H1 (cell line): ENCODE measurements around the gene DYRK2. TPM values are rescaled to one million over a fixed set of nuclear protein-coding genes. Genes with fewer than 3 reads are reported as not detected.

Source experiments
- CTCF ChIA-PET: fragments of 300-600 bp; sonication (Branson Sonifier 250); formaldehyde crosslinking; loops from one replicate; lab custom pipeline; 2021; ENCODE audit not compliant: partially characterized antibody; lab: Charles Lee
- POLR2A ChIA-PET: fragments of 300-600 bp; sonication (Branson Sonifier 250); formaldehyde crosslinking; loops from one replicate; lab custom pipeline; 2021; ENCODE audit warnings: inconsistent platforms; ENCODE audit not compliant: partially characterized antibody; lab: Charles Lee
- DNase-seq, 2 experiments: peaks; one replicate each; pipeline versions ENCODE4 v3.0.0 to v3.0.0-alpha.2; 2010 to 2022; ENCODE audit warnings: low spot score in 2 of 2, low read depth in 1 of 2, mixed read lengths in 1 of 2
- FAIRE-seq: peaks from 2 replicates; lab custom pipeline; 2011; peaks lifted over from hg19 to GRCh38; lab: Jason Lieb, UNC
- H2AFZ ChIP-seq: 2 replicates; pipeline ENCODE4 v1.8.1; 2012; ENCODE audit warnings: low read length, inconsistent platforms
- H2AK5ac ChIP-seq: 2 replicates; pipeline ENCODE4 v1.6.1; 2013; ENCODE audit warnings: low read depth, low read length
- H2BK120ac ChIP-seq: replicated peaks from 2 replicates; pipeline ENCODE3; 2013; ENCODE audit warnings: low read depth, low read length, inconsistent platforms
- H2BK12ac ChIP-seq: 2 replicates; pipeline ENCODE4 v1.6.1; 2013; ENCODE audit warnings: low read depth, low read length
- H2BK15ac ChIP-seq: 2 replicates; pipeline ENCODE4 v1.6.1; 2013; ENCODE audit warnings: low read length
- H2BK20ac ChIP-seq: 2 replicates; pipeline ENCODE4 v1.6.1; 2013; ENCODE audit warnings: low read length
- H2BK5ac ChIP-seq: 2 replicates; pipeline ENCODE4 v1.6.1; 2013; ENCODE audit warnings: low read depth, low read length
- H3K14ac ChIP-seq: 2 replicates; pipeline ENCODE4 v1.6.1; 2013; ENCODE audit warnings: inconsistent platforms; ENCODE audit not compliant: insufficient read length
- H3K18ac ChIP-seq: 2 replicates; pipeline ENCODE4 v1.6.1; 2013; ENCODE audit warnings: low read length; ENCODE audit errors: extremely low read depth
- H3K23ac ChIP-seq: 2 replicates; pipeline ENCODE4 v1.6.1; 2013; ENCODE audit warnings: inconsistent platforms; ENCODE audit not compliant: insufficient read length
- H3K23me2 ChIP-seq: 2 replicates; pipeline ENCODE4 v1.6.1; 2013; ENCODE audit warnings: low read depth, low read length
- H3K27ac ChIP-seq: 2 replicates; pipeline ENCODE4 v1.6.1; 2011; ENCODE audit warnings: low read depth, low read length, inconsistent platforms
- H3K27me3 ChIP-seq, 4 experiments: replicated peaks in 1 of 4; 1 replicate in 1 of 4; 2 replicates in 3 of 4; pipeline versions ENCODE4 v1.6.1 to v1.8.1; 2011 to 2013; ENCODE audit warnings: low read length in 3 of 4, mild to moderate bottlenecking in 3 of 4, inconsistent platforms in 2 of 4, mixed read lengths in 2 of 4, moderate library complexity in 1 of 4; ENCODE audit not compliant: control insufficient read depth in 3 of 4, insufficient read depth in 3 of 4; ENCODE audit errors: extremely low read depth in 1 of 4
- H3K36me3 ChIP-seq, 4 experiments: 2 replicates each; pipeline versions ENCODE4 v1.6.1 to v1.8.1; 2011 to 2013; ENCODE audit warnings: mild to moderate bottlenecking in 4 of 4, low read length in 3 of 4, moderate library complexity in 2 of 4, control low read depth in 1 of 4, inconsistent platforms in 1 of 4; ENCODE audit not compliant: insufficient read depth in 4 of 4, control insufficient read depth in 2 of 4
- H3K4ac ChIP-seq: replicated peaks from 2 replicates; pipeline ENCODE3; 2013; ENCODE audit warnings: low read length, low read depth, mixed read lengths, inconsistent platforms; ENCODE audit not compliant: insufficient read length
- H3K4me1 ChIP-seq, 4 experiments: replicated peaks in 1 of 4; 1 replicate in 1 of 4; 2 replicates in 3 of 4; pipeline versions ENCODE4 v1.6.1 to v1.8.1; 2011 to 2013; ENCODE audit warnings: low read length in 3 of 4, inconsistent platforms in 2 of 4, mixed read lengths in 1 of 4; ENCODE audit not compliant: insufficient read depth in 4 of 4, control insufficient read depth in 3 of 4
- H3K4me2 ChIP-seq, 2 experiments: 2 replicates each; pipeline versions ENCODE4 v1.6.1 to v1.8.1; 2011 to 2013; ENCODE audit warnings: low read depth in 2 of 2, low read length in 2 of 2, control low read depth in 1 of 2, inconsistent platforms in 1 of 2, mild to moderate bottlenecking in 1 of 2; ENCODE audit not compliant: insufficient read depth in 1 of 2
- H3K4me3 ChIP-seq, 4 experiments: fragments of 200-600, 300-600 bp in 1 of 4; sonication (generic), shearing (Covaris generic), sonication (Bioruptor Twin) in 1 of 4; 2 replicates each; pipeline versions ENCODE4 v1.5.1 to v1.8.1; 2011 to 2016; ENCODE audit warnings: low read length in 4 of 4, low read depth in 3 of 4, control low read depth in 2 of 4, inconsistent platforms in 2 of 4, mild to moderate bottlenecking in 2 of 4, mixed read lengths in 1 of 4, moderate library complexity in 1 of 4; ENCODE audit not compliant: insufficient read depth in 2 of 4; ENCODE audit errors: extremely low read depth in 1 of 4
- H3K56ac ChIP-seq: replicated peaks from 2 replicates; pipeline ENCODE3; 2013; ENCODE audit warnings: low read depth, mild to moderate bottlenecking, mixed read lengths, low read length, inconsistent platforms; ENCODE audit not compliant: insufficient read length
- H3K79me1 ChIP-seq: 2 replicates; pipeline ENCODE4 v1.6.1; 2013; ENCODE audit warnings: low read depth, low read length, control low read depth
- H3K79me2 ChIP-seq, 2 experiments: 2 replicates each; pipeline versions ENCODE4 v1.6.1 to v1.8.1; 2012 to 2013; ENCODE audit warnings: low read length in 2 of 2, mild to moderate bottlenecking in 2 of 2, inconsistent platforms in 1 of 2; ENCODE audit not compliant: insufficient read depth in 2 of 2, control insufficient read depth in 1 of 2
- H3K9ac ChIP-seq, 4 experiments: replicated peaks in 1 of 4; 1 replicate in 1 of 4; 2 replicates in 3 of 4; pipeline versions ENCODE4 v1.6.1 to v1.8.1; 2011 to 2013; ENCODE audit warnings: low read depth in 3 of 4, low read length in 3 of 4, control low read depth in 2 of 4, mild to moderate bottlenecking in 2 of 4, moderate library complexity in 2 of 4, inconsistent platforms in 1 of 4; ENCODE audit errors: extremely low read depth in 1 of 4
- H3K9me3 ChIP-seq, 2 experiments: 2 replicates each; pipeline versions ENCODE4 v1.6.1 to v1.8.1; 2012 to 2013; ENCODE audit warnings: mild to moderate bottlenecking in 2 of 2, moderate library complexity in 2 of 2, control low read depth in 1 of 2, inconsistent platforms in 1 of 2, low read depth in 1 of 2, low read length in 1 of 2, mixed read lengths in 1 of 2; ENCODE audit not compliant: insufficient read depth in 2 of 2
- H4K20me1 ChIP-seq, 2 experiments: replicated peaks in 1 of 2; 2 replicates each; pipeline versions ENCODE3 to v1.8.1; 2011 to 2013; ENCODE audit warnings: inconsistent platforms in 2 of 2, low read length in 2 of 2, mild to moderate bottlenecking in 1 of 2; ENCODE audit not compliant: insufficient read depth in 2 of 2, control insufficient read depth in 1 of 2
- H4K5ac ChIP-seq: 2 replicates; pipeline ENCODE4 v1.6.1; 2013; ENCODE audit warnings: low read length, low read depth, mixed read lengths, inconsistent platforms; ENCODE audit not compliant: insufficient read length
- H4K8ac ChIP-seq: 2 replicates; pipeline ENCODE4 v1.8.0; 2013; ENCODE audit warnings: mild to moderate bottlenecking, moderate library complexity, low read length, inconsistent platforms; ENCODE audit not compliant: insufficient read depth; ENCODE audit errors: extremely low read depth
- H4K91ac ChIP-seq: replicated peaks from 2 replicates; pipeline ENCODE3; 2013; ENCODE audit warnings: low read length, mixed read lengths, inconsistent platforms; ENCODE audit not compliant: insufficient read length
- ATF2 ChIP-seq: IDR thresholded peaks from 2 replicates; pipeline ENCODE4 v1.6.1; 2012; ENCODE audit warnings: low read length, inconsistent platforms
- BACH1 ChIP-seq: IDR thresholded peaks from 2 replicates; pipeline ENCODE4 v1.6.1; 2012; ENCODE audit warnings: low read length, improper control_type of control experiment
- EZH2 ChIP-seq: fragments of 200-600 bp; sonication (generic); IDR thresholded peaks from 2 replicates; pipeline ENCODE4 v1.7.1; 2012; ENCODE audit warnings: low read depth, mild to moderate bottlenecking, moderate library complexity, low read length, inconsistent platforms; ENCODE audit not compliant: severe bottlenecking
- FOSL1 ChIP-seq: IDR thresholded peaks from 2 replicates; pipeline ENCODE4 v1.6.1; 2011; ENCODE audit warnings: mild to moderate bottlenecking, low read depth, low read length, moderate library complexity; ENCODE audit not compliant: insufficient read depth
- JUN ChIP-seq: IDR thresholded peaks from 2 replicates; pipeline ENCODE4 v1.6.1; 2011; ENCODE audit warnings: low read depth, mild to moderate bottlenecking, improper control_type of control experiment, low read length
- NRF1 ChIP-seq: IDR thresholded peaks from 2 replicates; pipeline ENCODE4 v1.6.1; 2011; ENCODE audit warnings: mild to moderate bottlenecking, low read depth, low read length, improper control_type of control experiment
- RXRA ChIP-seq: IDR thresholded peaks from 2 replicates; pipeline ENCODE4 v1.6.1; 2011; ENCODE audit warnings: low read depth, mild to moderate bottlenecking, low read length, moderate library complexity; ENCODE audit not compliant: insufficient read depth
- WGBS, 2 experiments: shearing (Covaris generic) in 1 of 2; methylation state at CpG; one replicate each; pipeline versions ENCODE4 v1.1.6 to v1.1.7; 2013 to 2015; ENCODE audit warnings: low lambda C conversion rate in 2 of 2, mixed read lengths in 2 of 2, inconsistent platforms in 1 of 2, low coverage in 1 of 2, missing lambda C conversion rate in 1 of 2; ENCODE audit not compliant: insufficient replicate concordance in 2 of 2, insufficient coverage in 1 of 2, insufficient read length in 1 of 2; ENCODE audit errors: extremely low coverage in 1 of 2, missing lambda C conversion rate in 1 of 2; 5-methylcytosine and 5-hydroxymethylcytosine counted together
- polyA plus RNA-seq, 7 experiments: library from polyadenylated mRNA; depleted of rRNA in 3 of 7; stranded (reverse) in 5 of 7; unstranded in 2 of 7; fragments of >200 nt in 5 of 7; fragments of 200-250 nt in 2 of 7; gene quantifications; 1 replicate in 5 of 7; 2 replicates in 1 of 7; 4 replicates in 1 of 7; pipeline versions ENCODE4 v1.2.1 to v1.2.3, GENCODE V29; 2011 to 2013; ENCODE audit warnings: missing spikeins in 2 of 7, mixed read lengths in 2 of 7
- total RNA-seq: library from RNA; stranded (reverse); fragmentation: NEBNext Ultra II Directional; extraction: Animal tissue kit (Norgen Biotek cat#: 25700); gene quantifications from 2 replicates; pipeline ENCODE4 v1.2.1, GENCODE V29; 2021
- TF ChIP-seq, protein P1 (sequence below): IDR thresholded peaks from 2 replicates; pipeline ENCODE4 v1.6.1; 2011; ENCODE audit warnings: low read length, improper control_type of control experiment

The DYRK2 gene
- total and polyA plus RNA-seq, 2 of the 8 experiments (the other 6 are each of a cell fraction or from before 2014, with no cell fraction given) = 11.2 to 31.6 TPM

DNA sequence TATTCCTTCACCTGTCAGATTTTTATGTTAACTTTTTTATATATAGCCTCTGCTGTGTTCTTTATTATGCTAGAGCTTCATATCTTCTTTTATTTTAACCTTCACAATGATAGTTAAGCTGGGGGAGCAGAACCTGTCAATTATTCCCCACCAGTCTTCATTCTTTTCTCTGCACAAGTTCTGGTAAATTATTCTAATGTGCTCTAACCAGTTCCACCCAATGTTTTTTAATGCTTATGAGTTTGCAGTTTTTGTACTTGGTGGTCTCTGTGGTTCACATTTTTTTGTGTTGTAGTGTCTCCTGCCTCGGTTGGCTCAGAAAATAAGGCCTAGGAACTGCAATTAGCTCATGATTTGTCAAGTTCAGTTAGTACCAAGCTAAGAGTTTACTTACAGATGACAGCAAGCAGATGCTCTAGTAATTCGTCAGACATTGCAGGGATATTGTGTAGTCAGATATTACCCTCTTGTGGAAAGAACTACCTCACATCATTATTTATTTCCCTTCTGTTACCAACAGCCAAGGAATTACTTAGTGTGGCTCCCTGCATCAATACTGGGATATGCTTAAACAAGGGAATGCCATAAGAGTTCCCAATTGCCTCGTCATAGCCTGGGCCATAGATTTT, 14.5 kb downstream of the DYRK2 start:
- no peak overlapping the region for H2BK15ac ChIP-seq
- H2AK5ac ChIP-seq = no peak overlapping the region
- H3K9ac ChIP-seq = no peak overlapping the region
- no peak for FAIRE-seq
- peaks cover 5 to 61% of the 10 kb centered on the region in 2 experiments; a peak in 3 of 4 replicates for H3K79me2 ChIP-seq
- ChIA-PET POLR2A (interaction anchor here (0.9 to 4.5 kb wide), 2 partner anchors 9 to 15 kb away, joined by 3 to 19 read pairs; no protein-coding TSS in a partner anchor), CTCF (interaction anchor here (1.3 to 1.7 kb wide), 2 partner anchors 15 to 279 kb away, joined by 3 to 4 read pairs; no protein-coding TSS in a partner anchor)
- H3K79me1 ChIP-seq = peaks cover 10% of the 10 kb centered on the region
- H3K56ac ChIP-seq = no peak overlapping the region
- H3K18ac ChIP-seq = no peak overlapping the region
- 89% methylated on average over 3 of the region's 3 CpGs; no CpG with 5 or more reads in 1 of the 2 experiments for WGBS, 2 experiments
- 0 out of 7 replicates have a peak, but pooled peaks cover 0 to 2% (median 0%) of the 10 kb centered on the region in 4 experiments for H3K4me1 ChIP-seq
- H3K4ac ChIP-seq = no peak overlapping the region
- H2BK5ac ChIP-seq = no peak overlapping the region
- TF ChIP-seq RXRA (no peak), JUN (no peak), EZH2 (no peak), BACH1 (no peak), NRF1 (no peak), ATF2 (no peak), FOSL1 (no peak)
- TF ChIP-seq, protein P1, sequence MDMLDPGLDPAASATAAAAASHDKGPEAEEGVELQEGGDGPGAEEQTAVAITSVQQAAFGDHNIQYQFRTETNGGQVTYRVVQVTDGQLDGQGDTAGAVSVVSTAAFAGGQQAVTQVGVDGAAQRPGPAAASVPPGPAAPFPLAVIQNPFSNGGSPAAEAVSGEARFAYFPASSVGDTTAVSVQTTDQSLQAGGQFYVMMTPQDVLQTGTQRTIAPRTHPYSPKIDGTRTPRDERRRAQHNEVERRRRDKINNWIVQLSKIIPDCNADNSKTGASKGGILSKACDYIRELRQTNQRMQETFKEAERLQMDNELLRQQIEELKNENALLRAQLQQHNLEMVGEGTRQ = no peak
- H2BK12ac ChIP-seq = no peak overlapping the region
- H2AFZ ChIP-seq = no peak overlapping the region
- H3K23me2 ChIP-seq = no peaks in the 10 kb centered on the region
- H4K5ac ChIP-seq = no peak overlapping the region
- no peak for DNase-seq
- H3K14ac ChIP-seq = no peak overlapping the region
- H3K23ac ChIP-seq = no peak overlapping the region
- no peak overlapping the region for H3K4me2 ChIP-seq
- H2BK20ac ChIP-seq = no peak overlapping the region
- peaks cover 4 to 6% of the 10 kb centered on the region in 2 experiments for H4K20me1 ChIP-seq
- no peak overlapping the region for H3K27ac ChIP-seq
- H4K91ac ChIP-seq = no peak overlapping the region
- H4K8ac ChIP-seq = no peak overlapping the region
- H3K36me3 ChIP-seq = peaks cover 2 to 30% (median 12%) of the 10 kb centered on the region in 4 experiments; a peak in 7 of 8 replicates
- H3K9me3 ChIP-seq = no peaks in the 10 kb centered on the region
- H3K27me3 ChIP-seq = no peaks in the 10 kb centered on the region
- no peak overlapping the region for H2BK120ac ChIP-seq
- H3K4me3 ChIP-seq = no peak overlapping the region
